HepG2 (cell line): ENCODE data around the gene MGLL. TPM values are rescaled to one million over a fixed set of nuclear protein-coding genes. Genes with fewer than 3 reads are reported as not detected.

ENCODE experiments used
- ATAC-seq: fragments of 200-7000 bp; cut with Tn5 transposase; 3 replicates; pipeline ENCODE4 v1.9.1; 2020; ENCODE audit warnings: mild to moderate bottlenecking, moderate library complexity
- BruUV-seq: library from RNA; stranded (reverse); fragments of 400-500 nt; replicated peaks from 2 replicates; lab custom pipeline; 2021; lab: Mats Ljungman, UMichigan
- CTCF ChIA-PET: fragments of 300-600 bp; formaldehyde crosslinking; extraction: SDS; loops from one replicate; lab custom pipeline; 2021; ENCODE audit warnings: low total read pairs, inconsistent platforms, low intra/inter-chr PET ratio; lab: Yijun Ruan, JAX
- POLR2A ChIA-PET: fragments of 350-600 bp; sonication (Branson Sonifier 250); formaldehyde crosslinking; loops from one replicate; lab custom pipeline; 2020; ENCODE audit warnings: antibody characterized with exemption, inconsistent platforms; lab: Yijun Ruan, JAX
- DNase-seq: peaks from one replicate; pipeline ENCODE4 v3.0.0-alpha.2; 2015; ENCODE audit warnings: low spot score
- FAIRE-seq: peaks from 3 replicates; lab custom pipeline; 2011; peaks lifted over from hg19 to GRCh38; lab: Jason Lieb, UNC
- H2AFZ ChIP-seq: one replicate; pipeline ENCODE4 v1.6.1; 2011; ENCODE audit warnings: low read length, inconsistent platforms
- H3K27ac ChIP-seq: fragments of 300-600 bp; 3 replicates; pipeline ENCODE4 v1.8.0; 2011; ENCODE audit warnings: mixed run types, mild to moderate bottlenecking, mixed read lengths, low read length, inconsistent platforms; ENCODE audit not compliant: insufficient read depth; ENCODE audit errors: extremely low read length
- H3K27me3 ChIP-seq, 2 experiments: fragments of 200-600 bp in 1 of 2; 2 replicates in 1 of 2; 3 replicates in 1 of 2; pipeline versions ENCODE4 v1.6.0 to v1.8.0; 2011; ENCODE audit warnings: low read length in 2 of 2, mild to moderate bottlenecking in 2 of 2, moderate library complexity in 2 of 2, inconsistent platforms in 1 of 2; ENCODE audit not compliant: insufficient read depth in 2 of 2, control insufficient read depth in 1 of 2
- H3K36me3 ChIP-seq, 2 experiments: fragments of 200-600 bp in 1 of 2; replicated peaks in 1 of 2; 2 replicates in 1 of 2; 3 replicates in 1 of 2; pipeline versions ENCODE4 v1.5.1 to v1.8.0; 2011; ENCODE audit warnings: low read length in 2 of 2, inconsistent platforms in 1 of 2; ENCODE audit not compliant: insufficient read depth in 2 of 2, control insufficient read depth in 1 of 2
- H3K4me1 ChIP-seq: 2 replicates; pipeline ENCODE4 v1.5.1; 2012; ENCODE audit warnings: low read length, inconsistent platforms; ENCODE audit not compliant: insufficient read depth
- H3K4me2 ChIP-seq: 2 replicates; pipeline ENCODE4 v1.6.0; 2011; ENCODE audit warnings: low read depth, low read length, inconsistent platforms
- H3K4me3 ChIP-seq, 3 experiments: fragments of 200-600 bp in 1 of 3; sonication (generic), shearing (Covaris generic) in 1 of 3; replicated peaks in 1 of 3; 2 replicates each; pipeline ENCODE4 v1.5.1; 2011 to 2016; ENCODE audit warnings: low read length in 3 of 3, inconsistent platforms in 2 of 3, low read depth in 2 of 3, mild to moderate bottlenecking in 2 of 3, control low read depth in 1 of 3, mixed read lengths in 1 of 3; ENCODE audit not compliant: insufficient read depth in 1 of 3
- H3K79me2 ChIP-seq: one replicate; pipeline ENCODE4 v1.6.1; 2011; ENCODE audit warnings: low read length, inconsistent platforms; ENCODE audit not compliant: insufficient read depth
- H3K9ac ChIP-seq: 2 replicates; pipeline ENCODE4 v1.6.0; 2011; ENCODE audit warnings: mild to moderate bottlenecking, low read depth, low read length, inconsistent platforms; ENCODE audit not compliant: insufficient read depth
- H3K9me3 ChIP-seq: 2 replicates; pipeline ENCODE4 v1.5.1; 2012; ENCODE audit warnings: mild to moderate bottlenecking, low read length
- H4K20me1 ChIP-seq: 2 replicates; pipeline ENCODE4 v1.6.0; 2011; ENCODE audit warnings: inconsistent platforms, mild to moderate bottlenecking, low read length, moderate library complexity; ENCODE audit not compliant: insufficient read depth
- ATF7-NPFF ChIP-seq: sonication (generic); formaldehyde crosslinking; IDR thresholded peaks from 2 replicates; pipeline ENCODE4 v1.8.1; 2023; ENCODE audit warnings: mild to moderate bottlenecking, low read depth, missing genetic modification reagents, moderate library complexity
- CAMTA2 ChIP-seq: sonication (generic); formaldehyde crosslinking; IDR thresholded peaks from 2 replicates; pipeline ENCODE4 v1.4.0; 2020; ENCODE audit warnings: mild to moderate bottlenecking, missing genetic modification reagents, borderline replicate concordance
- CCAR2 ChIP-seq: fragments of 200-400 bp; formaldehyde crosslinking; optimal IDR thresholded peaks from 2 replicates; pipeline ENCODE3; 2018; ENCODE audit warnings: low read depth, mild to moderate bottlenecking, low read length, moderate library complexity
- CHCHD3 ChIP-seq: sonication (generic); formaldehyde crosslinking; IDR thresholded peaks from 2 replicates; pipeline ENCODE4 v1.8.0; 2022; ENCODE audit warnings: mild to moderate bottlenecking, missing genetic modification reagents, moderate library complexity
- GABPB1 ChIP-seq: IDR thresholded peaks from 2 replicates; pipeline ENCODE4 v1.6.1; 2016; ENCODE audit warnings: mild to moderate bottlenecking, missing genetic modification reagents, moderate library complexity, missing compliant biosample characterization
- ISX ChIP-seq: sonication (generic); formaldehyde crosslinking; conservative IDR thresholded peaks from 2 replicates; pipeline ENCODE4 v1.5.0; 2020; ENCODE audit warnings: missing genetic modification reagents
- KDM4B ChIP-seq: sonication (generic); formaldehyde crosslinking; IDR thresholded peaks from 2 replicates; pipeline ENCODE4 v1.4.0; 2020; ENCODE audit warnings: missing genetic modification reagents
- KLF13 ChIP-seq: sonication (generic); formaldehyde crosslinking; IDR thresholded peaks from 2 replicates; pipeline ENCODE4 v1.4.0; 2020; ENCODE audit warnings: mild to moderate bottlenecking, missing genetic modification reagents
- MAF1 ChIP-seq: sonication (generic); formaldehyde crosslinking; IDR thresholded peaks from 2 replicates; pipeline ENCODE4 v1.5.0; 2020; ENCODE audit warnings: missing genetic modification reagents, borderline replicate concordance
- MED1 ChIP-seq: sonication (generic); formaldehyde crosslinking; IDR thresholded peaks from 2 replicates; pipeline ENCODE4 v1.4.0; 2020; ENCODE audit warnings: missing genetic modification reagents
- MZF1 ChIP-seq: sonication (generic); formaldehyde crosslinking; IDR thresholded peaks from 2 replicates; pipeline ENCODE4 v1.8.1; 2023; ENCODE audit warnings: mild to moderate bottlenecking, missing genetic modification reagents, borderline replicate concordance
- NFE2 ChIP-seq: sonication (generic); formaldehyde crosslinking; IDR thresholded peaks from 2 replicates; pipeline ENCODE4 v1.4.0; 2020; ENCODE audit warnings: missing genetic modification reagents
- RELA ChIP-seq: sonication (generic); formaldehyde crosslinking; IDR thresholded peaks from 2 replicates; pipeline ENCODE4 v1.4.0; 2020; ENCODE audit warnings: missing genetic modification reagents
- RORA ChIP-seq: sonication (generic); formaldehyde crosslinking; IDR thresholded peaks from 2 replicates; pipeline ENCODE4 v1.5.0; 2020; ENCODE audit warnings: mild to moderate bottlenecking, missing genetic modification reagents, moderate library complexity
- SNAI1 ChIP-seq: sonication (generic); formaldehyde crosslinking; IDR thresholded peaks from 2 replicates; pipeline ENCODE4 v1.5.0; 2020; ENCODE audit warnings: mild to moderate bottlenecking, missing genetic modification reagents, borderline replicate concordance
- ZC3H13 ChIP-seq: sonication (generic); formaldehyde crosslinking; IDR thresholded peaks from 2 replicates; pipeline ENCODE4 v1.8.1; 2023; ENCODE audit warnings: mild to moderate bottlenecking, missing genetic modification reagents, moderate library complexity
- ZNF121 ChIP-seq: sonication (generic); formaldehyde crosslinking; IDR thresholded peaks from 2 replicates; pipeline ENCODE4 v1.5.0; 2020; ENCODE audit warnings: mild to moderate bottlenecking, missing genetic modification reagents
- ZNF225 ChIP-seq: sonication (generic); formaldehyde crosslinking; IDR thresholded peaks from 2 replicates; pipeline ENCODE4 v1.4.0; 2020; ENCODE audit warnings: mild to moderate bottlenecking, missing genetic modification reagents
- ZNF235 ChIP-seq: sonication (generic); formaldehyde crosslinking; IDR thresholded peaks from 2 replicates; pipeline ENCODE4 v1.8.1; 2023; ENCODE audit warnings: mild to moderate bottlenecking, missing genetic modification reagents, borderline replicate concordance
- ZNF282 ChIP-seq: fragments of 450-650 bp; IDR thresholded peaks from 2 replicates; pipeline ENCODE4 v1.6.1; 2018; ENCODE audit not compliant: partially characterized antibody
- ZNF446 ChIP-seq: sonication (generic); formaldehyde crosslinking; IDR thresholded peaks from 2 replicates; pipeline ENCODE4 v1.5.0; 2020; ENCODE audit warnings: mild to moderate bottlenecking, missing genetic modification reagents
- ZNF563 ChIP-seq: sonication (generic); formaldehyde crosslinking; IDR thresholded peaks from 2 replicates; pipeline ENCODE4 v1.8.0; 2022; ENCODE audit warnings: mild to moderate bottlenecking, moderate library complexity, missing genetic modification reagents
- ZNF616 ChIP-seq: sonication (generic); formaldehyde crosslinking; IDR thresholded peaks from 2 replicates; pipeline ENCODE4 v1.5.0; 2020; ENCODE audit warnings: low read depth, mild to moderate bottlenecking, missing genetic modification reagents
- ZNF749 ChIP-seq: sonication (generic); formaldehyde crosslinking; IDR thresholded peaks from 2 replicates; pipeline ENCODE4 v1.8.0; 2022; ENCODE audit warnings: mild to moderate bottlenecking, missing genetic modification reagents, moderate library complexity, borderline replicate concordance
- WGBS: methylation state at CpG from one replicate; pipeline ENCODE4 v1.1.6; 2017; ENCODE audit warnings: low lambda C conversion rate; 5-methylcytosine and 5-hydroxymethylcytosine counted together
- in situ Hi-C: cut with HindIII; loops from 2 replicates; pipeline ENCODE4 v1.10.0; 2017; ENCODE audit warnings: low pct_unique_long_range_greater_than_20kb; ENCODE audit not compliant: extremely low pct_ligation_motif_present
- intact Hi-C: fragments of 100-400 bp; cut with micrococcal nuclease; formaldehyde crosslinking; loops from one replicate; pipeline ENCODE4 v1.10.0; 2022; ENCODE audit not compliant: unreplicated experiment
- polyA plus RNA-seq, 8 experiments: library from polyadenylated mRNA; depleted of rRNA in 3 of 8; stranded (reverse) in 7 of 8; unstranded in 1 of 8; fragments of >200 nt; fragmentation: Illumina TruSeq in 4 of 8; extraction: Trizol in 4 of 8; gene quantifications; 2 replicates each; pipeline versions ENCODE4 v1.2.1 to v1.2.3, GENCODE V29; 2011 to 2016; ENCODE audit warnings: low read depth in 4 of 8, missing spikeins in 1 of 8, mixed read lengths in 1 of 8; ENCODE audit not compliant: insufficient read depth in 1 of 8
- total RNA-seq, 5 experiments: library from RNA; depleted of rRNA; stranded (reverse); fragments of >200 nt; fragmentation: Illumina TruSeq; extraction: Trizol; gene quantifications; 2 replicates each; pipeline ENCODE4 v1.2.3, GENCODE V29; 2016; ENCODE audit warnings: low read depth in 1 of 5

MGLL gene
- total and polyA plus RNA-seq, 2 of the 13 experiments (the other 11 are each of a cell fraction or from before 2014, with no cell fraction given), result not detected

GRCh38 chr3:127749787-127750225, 72.5 kb downstream of the MGLL start:
- no peaks in the 10 kb centered on the region for H4K20me1 ChIP-seq
- TF ChIP-seq KDM4B (CRISPR knock-in tag) (no peak), ZNF225 (CRISPR knock-in tag) (no peak), CHCHD3 (CRISPR knock-in tag) (no peak), SNAI1 (CRISPR knock-in tag) (no peak), GABPB1 (CRISPR knock-in tag) (no peak), ISX (no peak)
- no peak for DNase-seq
- in situ Hi-C loops (no loop called here), intact Hi-C loops (no loop called here)
- no peak overlapping the region for H3K27ac ChIP-seq
- WGBS, result 48% methylated on average over 3 of the region's 7 CpGs
- H3K4me2 ChIP-seq, result no peak overlapping the region
- no peak overlapping the region for H3K4me3 ChIP-seq
- no peak; the same call in 2 of the 3 replicates for ATAC-seq
- ChIA-PET CTCF (no interaction called here), POLR2A (no interaction called here)
- FAIRE-seq, result no peak
- H3K4me1 ChIP-seq, result no peaks in the 10 kb centered on the region
- no peaks in the 10 kb centered on the region for H3K36me3 ChIP-seq
- H3K9me3 ChIP-seq, result no peaks in the 10 kb centered on the region
- no TSS peak for BruUV-seq
- no peak overlapping the region for H3K9ac ChIP-seq
- H2AFZ ChIP-seq, result no peak overlapping the region
- peaks cover 0 to 35% of the 10 kb centered on the region in 2 experiments; a peak in 4 of 5 replicates for H3K27me3 ChIP-seq
- no peaks in the 10 kb centered on the region for H3K79me2 ChIP-seq

GRCh38 chr3:127749361-127749760, 73.0 kb downstream of the MGLL start:
- Histone ChIP-seq H3K4me1 (no peaks in the 10 kb centered on the region), H3K36me3 (no peaks in the 10 kb centered on the region), H3K27ac (no peak overlapping the region), H2AFZ (no peak overlapping the region), H3K9ac (no peak overlapping the region), H3K79me2 (no peaks in the 10 kb centered on the region), H4K20me1 (no peaks in the 10 kb centered on the region), H3K9me3 (no peaks in the 10 kb centered on the region), H3K4me2 (no peak overlapping the region), H3K4me3 (no peak overlapping the region), H3K27me3 (peaks cover 2 to 33% of the 10 kb centered on the region in 2 experiments; a peak in 4 of 5 replicates)
- intact Hi-C loops, result no loop called here
- no TSS peak for BruUV-seq
- FAIRE-seq (no peak), DNase-seq (no peak), ATAC-seq (no peak)
- 42% methylated on average over 3 of the region's 3 CpGs for WGBS
- POLR2A ChIA-PET, result no interaction called here
- CTCF ChIA-PET, result no interaction called here
- in situ Hi-C loops, result no loop called here
- no peak for TF ChIP-seq MED1
- no peak for TF ChIP-seq ZNF446 (CRISPR knock-in tag)
- no peak for TF ChIP-seq ZNF235 (CRISPR knock-in tag)
- TF ChIP-seq CAMTA2 (CRISPR knock-in tag), result no peak
- no peak for TF ChIP-seq ZNF616
- TF ChIP-seq CCAR2, result no peak
- TF ChIP-seq ZC3H13, result no peak
- TF ChIP-seq RORA (CRISPR knock-in tag), result no peak
- no peak for TF ChIP-seq ZNF749 (CRISPR knock-in tag)
- no peak for TF ChIP-seq MAF1
- no peak for TF ChIP-seq ATF7-NPFF (CRISPR knock-in tag)
- TF ChIP-seq ZNF121, result no peak
- no peak for TF ChIP-seq NFE2
- TF ChIP-seq MZF1, result no peak
- no peak for TF ChIP-seq KLF13 (CRISPR knock-in tag)
- TF ChIP-seq ZNF282, result no peak
- no peak for TF ChIP-seq ZNF563
- TF ChIP-seq RELA (CRISPR knock-in tag), result no peak
